ENCODE results near the gene GAS7.

Gene GAS7

GRCh38 chr17:9887508-9887907 lies 310.9 kb downstream of the GAS7 start:
- DNase-seq (ENCODE audit: low spot score): no peak

- no peak for DNase-seq (ENCODE audit: low spot score)
These were observed 312.1 kb downstream of the GAS7 start for GRCh38 chr17:9886141-9886930.

DNA sequence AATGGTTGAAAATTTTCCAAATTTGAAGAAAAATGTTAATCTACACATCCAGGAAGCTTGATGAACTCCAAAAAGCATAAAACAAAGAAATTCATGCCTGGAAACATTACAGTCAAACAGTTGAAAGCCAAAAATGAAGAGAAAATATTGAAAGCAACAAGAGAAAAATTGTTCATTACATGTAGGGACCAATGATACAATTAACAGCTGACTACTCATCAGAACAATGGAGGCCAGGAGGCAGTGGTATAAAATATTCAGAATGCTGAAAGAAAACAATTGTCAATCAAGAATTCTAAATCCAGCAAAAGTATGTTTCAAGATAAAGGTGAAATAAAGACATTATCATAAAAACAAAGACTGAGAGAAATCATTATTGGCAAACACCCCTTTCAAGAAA lies 315.0 kb downstream of the GAS7 start:
- no peak for DNase-seq (ENCODE audit: low spot score)

DNA sequence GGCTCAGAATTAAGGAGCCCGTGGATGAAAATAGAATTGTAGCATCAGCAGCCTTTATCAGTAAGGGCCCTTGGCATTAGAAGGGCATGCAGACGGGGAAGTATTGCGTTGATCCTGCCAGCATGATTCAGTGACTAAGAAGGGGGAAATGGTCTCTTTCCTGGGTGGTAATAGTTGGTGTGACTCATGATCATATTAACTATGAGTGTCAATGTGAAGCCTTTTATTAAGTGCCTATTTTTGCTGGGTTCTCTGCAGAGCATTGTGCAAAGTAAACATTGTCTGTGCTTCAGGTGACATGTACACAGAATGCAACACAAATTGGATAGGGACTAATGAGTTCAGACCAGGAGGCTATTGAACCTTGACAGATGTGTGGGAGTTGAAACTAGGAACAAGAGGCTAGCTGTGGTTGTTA lies 317.8 kb downstream of the GAS7 start:
- DNase-seq (ENCODE audit: low spot score): no peak

DNA sequence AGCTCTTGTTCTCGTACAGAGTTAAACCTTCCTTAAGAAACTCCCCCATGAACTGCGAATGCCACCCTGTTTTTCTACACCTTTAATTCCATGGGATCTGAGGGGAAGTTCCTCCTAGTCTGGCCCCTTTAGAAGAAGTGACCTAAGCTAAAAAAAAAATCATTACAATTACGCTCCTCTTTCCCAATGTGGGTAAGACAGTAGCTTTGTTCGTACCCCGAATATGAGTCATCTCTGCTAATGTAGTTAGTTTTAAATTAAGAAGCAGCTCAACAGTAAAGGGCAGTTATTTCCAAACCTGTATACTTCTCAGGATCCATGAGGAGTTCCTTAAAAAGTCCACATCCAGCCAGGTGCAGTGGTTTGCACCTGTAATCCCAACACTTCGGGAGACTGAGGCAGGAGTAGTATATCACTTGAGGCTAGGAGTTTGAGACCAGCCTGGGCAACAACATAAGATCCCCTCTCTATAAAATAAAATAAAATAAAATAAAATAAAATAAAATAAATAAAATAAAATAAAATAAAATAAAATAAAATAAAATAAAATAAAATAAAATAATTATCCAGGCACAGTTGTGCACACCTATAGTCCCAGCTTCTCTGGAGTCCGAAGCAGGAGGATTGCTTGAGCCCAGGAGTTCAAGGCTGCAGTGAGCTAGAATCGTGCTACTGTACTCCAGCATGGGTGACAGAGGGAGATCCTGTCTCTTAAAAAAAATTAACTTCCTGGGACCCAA lies 319.4 kb downstream of the GAS7 start:
- no peak for DNase-seq (ENCODE audit: low spot score)

DNA sequence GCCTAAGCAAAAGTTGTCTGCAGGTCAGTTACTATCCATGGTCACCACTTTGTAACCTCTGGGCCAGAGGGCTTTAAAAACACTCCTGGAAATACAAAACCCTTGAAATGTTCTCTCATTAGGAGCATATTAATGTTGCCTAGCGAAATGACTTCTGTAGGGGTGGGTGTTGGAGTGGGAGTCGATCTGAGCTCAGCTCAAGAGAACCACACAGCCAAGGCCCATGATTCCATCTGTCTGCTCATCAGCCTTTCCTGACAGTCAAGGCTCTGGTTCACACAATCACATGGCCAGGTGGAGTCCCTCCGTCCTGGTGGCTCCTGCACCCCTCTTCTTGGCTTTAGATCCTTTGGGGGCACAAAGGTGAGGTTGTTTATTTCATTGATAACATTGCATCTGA lies 320.1 kb downstream of the GAS7 start:
- DNase-seq (ENCODE audit: low spot score): no peak

GRCh38 chr17:9875441-9875840 lies 323.0 kb downstream of the GAS7 start:
- DNase-seq (ENCODE audit: low spot score): no peak

DNA sequence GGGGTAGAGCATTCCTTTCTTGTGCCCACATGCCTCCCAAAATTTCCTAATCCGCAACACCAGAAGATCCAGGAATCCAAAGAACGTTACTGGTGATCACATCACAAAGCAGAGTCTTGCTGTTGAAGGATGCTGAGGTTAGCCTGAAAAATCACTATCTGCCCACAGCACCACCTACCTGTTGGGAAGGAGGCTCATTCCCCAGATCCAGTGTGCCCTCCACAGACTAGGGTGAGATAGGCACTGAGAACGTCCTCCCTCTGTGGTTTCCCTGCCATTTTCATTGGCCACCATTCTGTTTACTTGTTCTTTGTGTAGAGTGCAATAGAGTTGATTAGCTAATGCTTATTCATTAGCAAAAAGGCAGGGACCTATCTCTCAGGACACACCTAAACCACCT lies 323.7 kb downstream of the GAS7 start:
- no peak for DNase-seq (ENCODE audit: low spot score)

- DNase-seq (ENCODE audit: low spot score): no peak
These were observed 325.6 kb downstream of the GAS7 start for GRCh38 chr17:9872852-9873251.

DNA sequence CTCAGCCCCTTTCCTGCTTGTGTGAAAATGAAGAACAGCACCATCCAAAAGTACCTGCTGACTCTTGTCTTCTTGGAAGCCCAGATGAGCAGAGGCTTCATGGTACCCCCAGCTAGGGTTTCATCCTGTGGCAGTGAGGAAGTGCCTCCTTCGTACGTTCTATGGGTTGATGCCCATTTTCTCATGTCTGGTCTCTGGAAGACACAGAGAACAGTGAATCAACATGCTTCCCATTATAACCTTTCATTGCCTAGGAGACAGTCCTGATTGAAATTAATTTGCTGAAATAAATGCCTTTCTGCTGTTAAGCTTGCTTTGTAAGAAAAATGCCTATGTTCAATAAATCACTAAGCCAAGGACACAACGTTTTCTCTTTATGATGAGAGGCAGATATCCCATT lies 329.9 kb downstream of the GAS7 start:
- no peak for DNase-seq (ENCODE audit: low spot score)

DNA sequence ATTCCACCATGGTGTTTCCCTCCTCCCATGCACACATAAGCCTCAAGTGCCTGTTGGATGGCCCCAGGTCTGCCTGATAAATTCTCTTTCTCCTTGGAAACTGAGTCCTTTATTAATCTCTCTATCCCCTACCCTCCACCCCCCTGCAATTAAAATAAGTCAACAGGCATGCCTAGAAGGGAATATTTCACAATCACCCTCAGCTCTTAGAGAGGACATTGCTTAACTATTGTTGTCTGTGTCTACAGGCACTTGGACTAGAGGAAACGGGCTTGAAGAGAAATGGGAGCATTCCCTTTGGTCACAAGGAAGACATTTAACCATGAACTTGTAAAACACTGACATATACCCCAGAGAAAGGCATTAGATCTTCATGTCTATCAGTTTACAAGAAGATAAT lies 332.8 kb downstream of the GAS7 start:
- no peak for DNase-seq (ENCODE audit: low spot score)

DNA sequence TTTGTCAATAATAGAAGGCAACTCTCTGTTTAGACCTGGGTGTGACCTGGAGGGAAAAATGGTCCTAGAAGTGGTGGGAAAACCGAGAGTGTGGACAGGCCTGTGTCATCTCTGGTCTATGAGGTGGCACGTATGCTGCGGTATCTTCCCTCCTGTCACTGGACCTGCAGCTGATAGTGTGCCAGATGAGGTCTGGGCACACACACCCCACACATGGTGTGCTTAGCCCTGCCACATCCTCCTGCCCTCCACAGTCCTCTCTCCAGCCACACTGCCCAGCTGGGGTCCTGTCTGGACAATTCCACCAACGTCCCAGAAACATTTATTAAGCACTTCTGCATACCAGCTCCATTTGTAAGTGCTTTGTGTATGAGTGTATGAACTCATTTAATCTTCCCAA lies 335.5 kb downstream of the GAS7 start:
- DNase-seq (ENCODE audit: low spot score): no peak

- no peak for DNase-seq (ENCODE audit: low spot score)
These were observed 336.2 kb downstream of the GAS7 start for GRCh38 chr17:9862220-9862619.

DNA sequence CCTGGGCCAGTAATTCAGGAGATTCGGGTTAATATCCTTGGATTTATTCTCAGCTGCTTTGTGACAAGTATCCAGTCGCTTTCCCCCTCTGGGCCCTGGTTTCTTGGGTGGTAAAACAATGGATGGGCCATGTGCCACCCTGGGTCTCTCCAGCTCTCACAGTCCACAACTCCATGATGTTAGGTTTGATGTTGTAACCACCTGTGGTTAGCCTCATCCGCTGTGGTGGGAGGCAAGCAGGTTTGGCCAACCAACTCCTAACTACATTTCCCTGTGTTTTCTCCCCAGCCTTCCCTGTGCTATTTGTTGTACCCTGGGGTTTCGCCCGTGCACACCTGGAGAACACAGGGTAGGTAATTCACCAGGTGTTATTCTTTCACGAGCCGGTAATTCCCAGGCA lies 337.6 kb downstream of the GAS7 start:
- no peak for DNase-seq (ENCODE audit: low spot score)

Measured in hematopoietic multipotent progenitor cell treated with erythropoietin and hydrocortisone succinate and interleukin-3 and kit ligand, for 15 days (in vitro differentiated cells).